Astrocyte (in vitro differentiated cells and primary cell): ENCODE results near the gene RGCC.

Experiments used
- CTCF ChIP-seq: IDR thresholded peaks from 2 replicates; pipeline ENCODE4 v1.5.1; 2011; ENCODE audit warnings: low read depth, mild to moderate bottlenecking, inconsistent platforms, low read length, moderate library complexity; ENCODE audit not compliant: insufficient read depth
- EZH2 ChIP-seq: IDR thresholded peaks from 2 replicates; pipeline ENCODE4 v1.6.1; 2012; ENCODE audit warnings: mild to moderate bottlenecking, low read length, inconsistent platforms; ENCODE audit not compliant: insufficient read depth

- TF ChIP-seq CTCF (no peak), EZH2 (no peak)
These were observed 1.5 kb upstream of the RGCC start for GRCh38 chr13:41455725-41456419.
